A673 (cell line): ENCODE measurements around the gene DPY19L3. TPM values are rescaled to one million over a fixed set of nuclear protein-coding genes. Genes with fewer than 3 reads are reported as not detected.

ENCODE experiments used
- BruUV-seq: library from RNA; stranded (reverse); fragments of 400-500 nt; replicated peaks from 2 replicates; lab custom pipeline; 2021; lab: Mats Ljungman, UMichigan
- CTCF ChIA-PET: fragments of 300-600 bp; sonication (Branson Sonifier 250); formaldehyde crosslinking; loops from one replicate; lab custom pipeline; 2022; ENCODE audit warnings: antibody characterized with exemption; lab: Charles Lee
- POLR2A ChIA-PET: fragments of 300-600 bp; sonication (Branson Sonifier 250); formaldehyde crosslinking; loops from one replicate; lab custom pipeline; 2022; ENCODE audit warnings: antibody characterized with exemption; ENCODE audit not compliant: low non-redundant PET; lab: Charles Lee
- DNase-seq: peaks from one replicate; pipeline ENCODE4 v3.0.0-alpha.2; 2015; ENCODE audit warnings: low spot score
- H3K27ac ChIP-seq: fragments of 200-600 bp; sonication (generic); 2 replicates; pipeline ENCODE4 v1.5.1; 2016; ENCODE audit warnings: mixed run types, low read depth, mild to moderate bottlenecking, mixed read lengths, antibody characterized with exemption, low read length; ENCODE audit not compliant: poor library complexity, severe bottlenecking
- H3K27me3 ChIP-seq: fragments of 200-600 bp; sonication (generic); replicated peaks from 2 replicates; pipeline ENCODE4 v1.6.1; 2017; ENCODE audit warnings: mixed run types, low read depth, mild to moderate bottlenecking, mixed read lengths, antibody characterized with exemption, low read length; ENCODE audit not compliant: insufficient read depth, poor library complexity
- H3K36me3 ChIP-seq: fragments of 200-600 bp; sonication (generic); 2 replicates; pipeline ENCODE4 v1.6.1; 2016; ENCODE audit warnings: mixed run types, mild to moderate bottlenecking, mixed read lengths, antibody characterized with exemption, low read length; ENCODE audit not compliant: insufficient read depth, poor library complexity, severe bottlenecking
- H3K4me1 ChIP-seq: fragments of 200-600 bp; sonication (generic); 2 replicates; pipeline ENCODE4 v1.6.1; 2017; ENCODE audit warnings: mixed run types, mild to moderate bottlenecking, mixed read lengths, antibody characterized with exemption, low read length; ENCODE audit not compliant: insufficient read depth, poor library complexity, severe bottlenecking
- H3K4me3 ChIP-seq: fragments of 200-600 bp; sonication (generic); 2 replicates; pipeline ENCODE4 v1.5.1; 2016; ENCODE audit warnings: low read depth, mixed run types, mild to moderate bottlenecking, mixed read lengths, low read length; ENCODE audit not compliant: poor library complexity, severe bottlenecking
- H3K9me3 ChIP-seq: fragments of 200-600 bp; sonication (generic); 2 replicates; pipeline ENCODE4 v1.6.1; 2016; ENCODE audit warnings: mixed run types, low read depth, mild to moderate bottlenecking, mixed read lengths, antibody characterized with exemption, low read length; ENCODE audit not compliant: poor library complexity, severe bottlenecking
- CTCF ChIP-seq: fragments of 300-800, 200-600 bp; sonication (generic); conservative IDR thresholded peaks from 2 replicates; pipeline ENCODE4 v1.5.1; 2017; ENCODE audit warnings: low read depth, mild to moderate bottlenecking, antibody characterized with exemption, low read length, moderate library complexity, mixed read lengths
- EZH2 ChIP-seq: fragments of 200-600 bp; sonication (generic); IDR thresholded peaks from 2 replicates; pipeline ENCODE4 v1.6.1; 2017; ENCODE audit warnings: borderline replicate concordance, low read depth, mild to moderate bottlenecking, mixed read lengths, antibody characterized with exemption, low read length; ENCODE audit not compliant: poor library complexity, severe bottlenecking
- intact Hi-C: fragments of 100-400 bp; cut with micrococcal nuclease; formaldehyde crosslinking; loops from one replicate; pipeline ENCODE4 v1.10.0; 2022; ENCODE audit not compliant: unreplicated experiment
- total RNA-seq: library from RNA; stranded (reverse); gene quantifications from 2 replicates; pipeline ENCODE4 v1.2.3, GENCODE V29; 2021

The DPY19L3 gene
- total RNA-seq, 1 experiment from 2014 or later = 70.5 TPM

GRCh38 chr19:32476032-32476350, 70.4 kb downstream of the DPY19L3 start:
- peaks cover 6% of the 10 kb centered on the region for H3K36me3 ChIP-seq

DNA sequence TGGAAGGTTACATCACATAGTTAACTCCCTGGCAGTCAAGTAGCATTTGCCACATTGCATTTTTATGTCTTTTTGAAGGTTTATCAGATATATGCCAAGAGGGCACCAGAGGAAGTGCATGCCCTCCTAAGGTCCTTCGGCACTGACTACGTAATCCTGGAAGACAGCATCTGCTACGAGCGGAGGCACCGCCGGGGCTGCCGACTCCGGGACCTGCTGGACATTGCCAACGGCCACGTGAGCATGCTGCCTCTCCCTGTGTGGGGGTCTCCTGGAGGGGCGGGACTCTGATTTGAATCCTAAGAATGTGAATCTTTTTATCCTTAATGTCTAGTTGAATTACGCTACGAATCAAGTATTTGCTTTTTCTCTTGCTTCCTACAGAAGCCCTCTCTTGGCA, 74.8 kb downstream of the DPY19L3 start:
- no peaks in the 10 kb centered on the region for H3K4me1 ChIP-seq
- no peak overlapping the region for H3K27ac ChIP-seq
- no TSS peak for BruUV-seq
- ChIA-PET POLR2A (no interaction called here), CTCF (no interaction called here)
- no peak overlapping the region for H3K4me3 ChIP-seq
- no peaks in the 10 kb centered on the region for H3K27me3 ChIP-seq
- no peak for TF ChIP-seq CTCF
- TF ChIP-seq EZH2 = no peak
- peaks cover 12% of the 10 kb centered on the region for H3K36me3 ChIP-seq
- H3K9me3 ChIP-seq = no peaks in the 10 kb centered on the region
- no peak for DNase-seq
- intact Hi-C loops = no loop called here

More at GRCh38 chr19:32476032-32476350, 70.4 kb downstream of the DPY19L3 start:
- ChIA-PET CTCF (no interaction called here), POLR2A (no interaction called here)
- Histone ChIP-seq H3K27me3 (no peaks in the 10 kb centered on the region), H3K27ac (no peak overlapping the region), H3K4me1 (no peaks in the 10 kb centered on the region), H3K4me3 (no peak overlapping the region), H3K9me3 (no peaks in the 10 kb centered on the region)
- intact Hi-C loops = no loop called here
- no TSS peak for BruUV-seq
- DNase-seq = no peak
- TF ChIP-seq EZH2 = no peak

- intact Hi-C loops = no loop called here
- POLR2A ChIA-PET = no interaction called here
- Histone ChIP-seq H3K4me3 (no peak overlapping the region), H3K27ac (no peak overlapping the region), H3K36me3 (peaks cover 8% of the 10 kb centered on the region), H3K4me1 (no peaks in the 10 kb centered on the region), H3K27me3 (no peaks in the 10 kb centered on the region), H3K9me3 (no peaks in the 10 kb centered on the region)
- BruUV-seq = no TSS peak
- no peak for DNase-seq
- TF ChIP-seq EZH2 = no peak
- TF ChIP-seq CTCF = no peak
- CTCF ChIA-PET = no interaction called here
Observed at GRCh38 chr19:32483574-32483973, 78.0 kb downstream of the DPY19L3 start.

- Histone ChIP-seq H3K27ac (no peak overlapping the region), H3K27me3 (no peaks in the 10 kb centered on the region), H3K4me1 (no peaks in the 10 kb centered on the region), H3K9me3 (no peaks in the 10 kb centered on the region), H3K4me3 (no peak overlapping the region), H3K36me3 (no peaks in the 10 kb centered on the region)
- intact Hi-C loops = no loop called here
- ChIA-PET CTCF (no interaction called here), POLR2A (no interaction called here)
- no peak for TF ChIP-seq CTCF
- TF ChIP-seq EZH2 = no peak
- BruUV-seq = no TSS peak
- DNase-seq = no peak
Observed at GRCh38 chr19:32489971-32490370, 84.4 kb downstream of the DPY19L3 start.
